ENCODE measurements around the gene MAP3K4.
"Not testable (repeated sequence)": the region's sequence is repeated elsewhere in the genome, so short reads cannot be mapped to it uniquely, and the experiment has no call there.

MAP3K4 gene

DNA sequence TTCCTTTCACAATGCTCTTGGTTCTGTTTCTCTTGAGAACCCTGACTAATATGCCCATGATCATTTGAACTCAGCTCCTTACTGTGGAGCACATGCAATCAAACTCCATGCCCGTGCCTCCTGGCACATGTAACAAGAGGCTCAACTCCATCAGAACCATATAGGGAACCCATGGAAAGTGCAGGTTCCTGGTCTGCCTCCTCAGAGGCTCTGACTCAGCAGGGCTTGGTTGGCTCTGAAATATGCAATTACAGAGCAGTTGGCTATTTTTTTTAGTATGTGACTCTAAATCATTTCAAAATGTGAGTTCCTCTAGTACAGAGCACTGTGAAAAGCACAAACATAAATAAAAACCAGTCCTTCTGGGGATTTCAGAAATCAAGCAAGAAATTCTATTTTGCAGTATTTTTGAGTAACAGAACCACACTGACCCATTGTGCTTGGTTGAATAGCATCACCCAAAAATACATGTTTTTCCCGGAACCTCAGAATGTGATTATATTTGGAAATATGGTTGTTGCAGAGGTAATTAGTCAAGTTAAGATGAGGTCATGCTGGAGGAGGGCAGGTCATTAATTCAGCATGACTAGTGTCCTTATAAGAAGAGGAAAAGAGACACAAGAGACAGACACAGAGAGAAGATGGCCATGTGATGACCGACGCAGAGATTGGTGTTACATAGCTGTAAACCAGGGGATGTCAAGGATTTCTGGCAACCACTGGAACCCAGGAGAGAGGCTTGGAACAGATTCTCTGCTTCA, 13.2 kb upstream of the MAP3K4 start:
- H3K9ac ChIP-seq (ENCODE audit: low read depth, low read length) = no peak overlapping the region
- H3K79me2 ChIP-seq (ENCODE audit: insufficient read depth, low read length) = no peaks in the 10 kb centered on the region
- H3K27me3 ChIP-seq (ENCODE audit: insufficient read depth, low read length, poor library complexity) = no peaks in the 10 kb centered on the region
- no peak for TF ChIP-seq EZH2 (IDR thresholded peaks at IDR 0.05; ENCODE audit: borderline replicate concordance, low read depth, low read length, severe bottlenecking)
- TF ChIP-seq, protein P1, sequence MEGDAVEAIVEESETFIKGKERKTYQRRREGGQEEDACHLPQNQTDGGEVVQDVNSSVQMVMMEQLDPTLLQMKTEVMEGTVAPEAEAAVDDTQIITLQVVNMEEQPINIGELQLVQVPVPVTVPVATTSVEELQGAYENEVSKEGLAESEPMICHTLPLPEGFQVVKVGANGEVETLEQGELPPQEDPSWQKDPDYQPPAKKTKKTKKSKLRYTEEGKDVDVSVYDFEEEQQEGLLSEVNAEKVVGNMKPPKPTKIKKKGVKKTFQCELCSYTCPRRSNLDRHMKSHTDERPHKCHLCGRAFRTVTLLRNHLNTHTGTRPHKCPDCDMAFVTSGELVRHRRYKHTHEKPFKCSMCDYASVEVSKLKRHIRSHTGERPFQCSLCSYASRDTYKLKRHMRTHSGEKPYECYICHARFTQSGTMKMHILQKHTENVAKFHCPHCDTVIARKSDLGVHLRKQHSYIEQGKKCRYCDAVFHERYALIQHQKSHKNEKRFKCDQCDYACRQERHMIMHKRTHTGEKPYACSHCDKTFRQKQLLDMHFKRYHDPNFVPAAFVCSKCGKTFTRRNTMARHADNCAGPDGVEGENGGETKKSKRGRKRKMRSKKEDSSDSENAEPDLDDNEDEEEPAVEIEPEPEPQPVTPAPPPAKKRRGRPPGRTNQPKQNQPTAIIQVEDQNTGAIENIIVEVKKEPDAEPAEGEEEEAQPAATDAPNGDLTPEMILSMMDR (IDR thresholded peaks at IDR 0.05; ENCODE audit: borderline replicate concordance, extremely low read depth, low read length, poor library complexity, severe bottlenecking) = no peak
- H2AFZ ChIP-seq (ENCODE audit: low read depth, low read length) = no peak overlapping the region
- H4K20me1 ChIP-seq (ENCODE audit: insufficient read depth, low read length) = no peaks in the 10 kb centered on the region
- no peak overlapping the region for H3K27ac ChIP-seq (ENCODE audit: low read length)
- H3K36me3 ChIP-seq (ENCODE audit: insufficient read depth, low read length) = no peaks in the 10 kb centered on the region
- no peak overlapping the region for H3K4me2 ChIP-seq (ENCODE audit: insufficient read depth, low read length)
- ATAC-seq (ENCODE audit: insufficient read depth, low read depth) (no peak), DNase-seq (no peak)
- H3K4me1 ChIP-seq (ENCODE audit: insufficient read depth, low read length) = no peaks in the 10 kb centered on the region
- H3K9me3 ChIP-seq (ENCODE audit: insufficient read depth, low read length, severe bottlenecking) = peaks cover 10% of the 10 kb centered on the region
- H3K4me3 ChIP-seq (ENCODE audit: low read depth in 1 of 2, low read length in 2 of 2) = no peak overlapping the region

DNA sequence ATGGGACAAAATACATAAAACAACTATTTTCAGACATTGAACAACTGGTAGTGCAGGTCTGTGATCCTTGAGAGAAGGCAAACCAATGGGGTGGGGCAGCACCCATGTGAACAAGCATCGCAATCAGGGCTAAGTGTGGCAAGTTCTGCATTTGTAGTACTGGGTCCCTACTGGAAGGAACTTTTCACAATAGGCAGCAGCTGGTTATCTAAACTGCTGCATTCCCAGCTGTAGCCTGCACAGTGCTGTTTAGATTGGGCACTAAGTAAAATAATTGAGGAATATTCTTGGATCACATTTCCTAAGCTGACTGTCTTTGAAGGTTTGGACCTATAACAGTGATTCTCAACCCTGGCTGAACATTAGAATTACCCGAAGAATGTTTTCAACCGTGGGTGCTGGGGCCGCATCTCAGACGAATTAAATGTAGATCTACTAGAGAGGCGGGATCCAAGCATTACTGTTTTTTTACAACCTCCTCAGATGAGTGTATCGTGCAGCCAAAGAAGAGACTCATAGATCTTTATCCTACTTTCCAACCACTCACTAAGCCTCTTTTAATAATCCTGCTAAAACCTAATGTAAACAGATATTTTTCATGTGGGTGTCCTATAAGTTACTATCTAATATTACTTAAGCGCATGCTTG, 12.4 kb upstream of the MAP3K4 start:
- Histone ChIP-seq H3K27me3 (ENCODE audit: insufficient read depth, low read length, poor library complexity) (no peaks in the 10 kb centered on the region), H4K20me1 (ENCODE audit: insufficient read depth, low read length) (no peaks in the 10 kb centered on the region), H3K36me3 (ENCODE audit: insufficient read depth, low read length) (no peaks in the 10 kb centered on the region), H3K4me3 (ENCODE audit: low read depth in 1 of 2, low read length in 2 of 2) (no peak overlapping the region), H3K9me3 (ENCODE audit: insufficient read depth, low read length, severe bottlenecking) (peaks cover 18% of the 10 kb centered on the region), H3K4me1 (ENCODE audit: insufficient read depth, low read length) (no peaks in the 10 kb centered on the region), H3K27ac (ENCODE audit: low read length) (no peak overlapping the region), H2AFZ (ENCODE audit: low read depth, low read length) (no peak overlapping the region), H3K79me2 (ENCODE audit: insufficient read depth, low read length) (no peaks in the 10 kb centered on the region), H3K9ac (ENCODE audit: low read depth, low read length) (no peak overlapping the region), H3K4me2 (ENCODE audit: insufficient read depth, low read length) (no peak overlapping the region)
- TF ChIP-seq EZH2 (IDR thresholded peaks at IDR 0.05; ENCODE audit: borderline replicate concordance, low read depth, low read length, severe bottlenecking) = no peak
- TF ChIP-seq, protein P1 (IDR thresholded peaks at IDR 0.05; ENCODE audit: borderline replicate concordance, extremely low read depth, low read length, poor library complexity, severe bottlenecking) = no peak
- ATAC-seq (ENCODE audit: insufficient read depth, low read depth) (no peak), DNase-seq (no peak)

DNA sequence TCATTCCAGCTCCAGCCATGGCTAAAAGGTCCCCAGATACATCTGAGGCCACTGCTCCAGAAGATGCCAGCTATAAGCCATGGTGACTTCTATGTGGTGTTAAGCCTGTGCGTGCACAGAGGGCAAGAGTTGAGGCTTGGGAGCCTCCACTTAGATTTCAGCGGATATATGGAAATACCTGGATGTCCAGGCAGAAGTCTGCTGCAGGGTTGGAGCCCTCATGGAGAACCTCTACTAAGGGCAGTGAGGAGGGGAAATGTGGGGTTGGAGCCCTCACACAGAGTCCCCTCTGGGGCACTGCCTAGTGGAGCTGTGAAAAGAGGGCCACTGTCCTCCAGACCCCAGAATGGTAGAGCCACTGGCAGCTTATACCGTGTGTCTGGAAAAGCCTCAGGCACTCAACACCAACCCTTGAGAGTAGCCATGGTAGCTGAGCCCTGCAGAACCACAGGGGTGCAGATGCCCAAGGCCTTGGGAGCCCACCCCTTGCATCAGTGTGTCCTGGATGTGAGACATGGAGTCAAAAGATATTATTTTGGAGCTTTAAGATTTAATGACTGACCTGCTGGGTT, 8.1 kb upstream of the MAP3K4 start:
- DNase-seq; H3K79me2 ChIP-seq (ENCODE audit: insufficient read depth, low read length); H2AFZ ChIP-seq (ENCODE audit: low read depth, low read length); H4K20me1 ChIP-seq (ENCODE audit: insufficient read depth, low read length); ATAC-seq (ENCODE audit: insufficient read depth, low read depth); H3K27ac ChIP-seq (ENCODE audit: low read length); H3K4me3 ChIP-seq (ENCODE audit: low read depth in 1 of 2, low read length in 2 of 2); H3K4me1 ChIP-seq (ENCODE audit: insufficient read depth, low read length); H3K36me3 ChIP-seq (ENCODE audit: insufficient read depth, low read length); H3K9ac ChIP-seq (ENCODE audit: low read depth, low read length); H3K4me2 ChIP-seq (ENCODE audit: insufficient read depth, low read length); H3K27me3 ChIP-seq (ENCODE audit: insufficient read depth, low read length, poor library complexity): not testable (repeated sequence)
- H3K9me3 ChIP-seq (ENCODE audit: insufficient read depth, low read length, severe bottlenecking) = peaks cover 18% of the 10 kb centered on the region

DNA sequence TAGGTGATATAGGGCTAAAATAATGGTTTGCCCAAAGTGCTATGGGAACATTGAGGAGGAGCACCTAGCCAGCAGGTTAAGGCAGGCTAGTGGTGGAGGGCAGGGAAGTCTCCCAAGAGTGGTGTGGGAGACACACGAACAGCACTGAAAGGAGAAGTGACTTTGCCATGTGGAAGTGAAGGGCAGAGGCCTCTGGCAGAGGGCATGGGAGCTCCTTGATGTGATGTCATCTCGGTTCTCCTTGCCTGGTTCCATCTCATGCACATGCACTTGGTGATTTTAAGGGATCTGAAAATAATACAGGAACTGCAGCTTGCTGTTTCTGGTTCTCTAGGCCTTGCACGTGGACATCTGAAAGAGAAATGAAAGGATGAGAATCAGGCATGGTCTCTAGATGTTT, 4.7 kb upstream of the MAP3K4 start:
- Histone ChIP-seq H3K4me1 (ENCODE audit: insufficient read depth, low read length) (peaks cover 8% of the 10 kb centered on the region), H4K20me1 (ENCODE audit: insufficient read depth, low read length) (no peaks in the 10 kb centered on the region), H2AFZ (ENCODE audit: low read depth, low read length) (no peak overlapping the region), H3K4me3 (ENCODE audit: low read depth in 1 of 2, low read length in 2 of 2) (no peak overlapping the region), H3K27me3 (ENCODE audit: insufficient read depth, low read length, poor library complexity) (peaks cover 25% of the 10 kb centered on the region), H3K9ac (ENCODE audit: low read depth, low read length) (no peak overlapping the region), H3K27ac (ENCODE audit: low read length) (no peak overlapping the region), H3K4me2 (ENCODE audit: insufficient read depth, low read length) (no peak overlapping the region), H3K79me2 (ENCODE audit: insufficient read depth, low read length) (peaks cover 2% of the 10 kb centered on the region; the same call in 1 of the 2 replicates), H3K9me3 (ENCODE audit: insufficient read depth, low read length, severe bottlenecking) (peaks cover 18% of the 10 kb centered on the region), H3K36me3 (ENCODE audit: insufficient read depth, low read length) (no peaks in the 10 kb centered on the region; the same call in 1 of the 2 replicates)
- ATAC-seq (ENCODE audit: insufficient read depth, low read depth) = no peak
- no peak for DNase-seq
- TF ChIP-seq, protein P1 (IDR thresholded peaks at IDR 0.05; ENCODE audit: borderline replicate concordance, extremely low read depth, low read length, poor library complexity, severe bottlenecking) = no peak
- TF ChIP-seq EZH2 (IDR thresholded peaks at IDR 0.05; ENCODE audit: borderline replicate concordance, low read depth, low read length, severe bottlenecking) = no peak

Data from DND-41 (cell line).